Colonic mucosa (tissue), 4 donors: Measurements from ENCODE around the gene ADIRF. TPM values are rescaled to one million over a fixed set of nuclear protein-coding genes. Genes with fewer than 3 reads are reported as not detected.
A peak's percentile ranks its signal among the peaks of the same experiment; 100 is the strongest.
"Not testable (repeated sequence)": the region's sequence is repeated elsewhere in the genome, so short reads cannot be mapped to it uniquely, and the experiment has no call there.

Experiments used
- DNase-seq: peaks from one replicate; pipeline ENCODE4 v3.0.0-alpha.2; 2020
- H3K27ac ChIP-seq: fragments of 200-600 bp; one replicate; pipeline ENCODE4 v1.8.0; 2021
- H3K27me3 ChIP-seq: fragments of 200-600 bp; one replicate; pipeline ENCODE4 v1.8.0; 2021
- H3K36me3 ChIP-seq: fragments of 200-600 bp; one replicate; pipeline ENCODE4 v1.8.0; 2021
- H3K4me1 ChIP-seq: fragments of 200-600 bp; one replicate; pipeline ENCODE4 v1.8.0; 2021; ENCODE audit warnings: mild to moderate bottlenecking
- H3K4me3 ChIP-seq: fragments of 200-600 bp; one replicate; pipeline ENCODE4 v1.8.0; 2021
- H3K9ac ChIP-seq, 2 donors: one replicate each; pipeline ENCODE4 v1.7.0; 2013; ENCODE audit warnings: control low read depth in 2 of 2, low read depth in 2 of 2, low read length in 2 of 2
- H3K9me3 ChIP-seq: fragments of 200-600 bp; one replicate; pipeline ENCODE4 v1.8.0; 2021
- CTCF ChIP-seq: fragments of 200-600 bp; IDR thresholded peaks from one replicate; pipeline ENCODE4 v1.8.0; 2022; ENCODE audit warnings: antibody characterized with exemption, mild to moderate bottlenecking
- intact Hi-C: fragments of 100-400 bp; cut with DNase I; formaldehyde crosslinking; loops from one replicate; pipeline ENCODE4 v1.14.1; 2022
- total RNA-seq, 2 donors: library from RNA; stranded (reverse); fragmentation: NEBNext Ultra II Directional in 1 of 2; extraction: Animal tissue kit (Norgen Biotek cat#: 25700) in 1 of 2; gene quantifications; one replicate each; pipeline ENCODE4 v1.2.1, GENCODE V29; 2021
- donor health status: healthy.
- donor health status: DM: no; HTN: no; CAD: no.
- donor health status: DM: no; HTN: no; CAD: no.

ADIRF gene
- total RNA-seq, 2 donors from 2014 or later: 41.5 to 91.2 TPM

DNA sequence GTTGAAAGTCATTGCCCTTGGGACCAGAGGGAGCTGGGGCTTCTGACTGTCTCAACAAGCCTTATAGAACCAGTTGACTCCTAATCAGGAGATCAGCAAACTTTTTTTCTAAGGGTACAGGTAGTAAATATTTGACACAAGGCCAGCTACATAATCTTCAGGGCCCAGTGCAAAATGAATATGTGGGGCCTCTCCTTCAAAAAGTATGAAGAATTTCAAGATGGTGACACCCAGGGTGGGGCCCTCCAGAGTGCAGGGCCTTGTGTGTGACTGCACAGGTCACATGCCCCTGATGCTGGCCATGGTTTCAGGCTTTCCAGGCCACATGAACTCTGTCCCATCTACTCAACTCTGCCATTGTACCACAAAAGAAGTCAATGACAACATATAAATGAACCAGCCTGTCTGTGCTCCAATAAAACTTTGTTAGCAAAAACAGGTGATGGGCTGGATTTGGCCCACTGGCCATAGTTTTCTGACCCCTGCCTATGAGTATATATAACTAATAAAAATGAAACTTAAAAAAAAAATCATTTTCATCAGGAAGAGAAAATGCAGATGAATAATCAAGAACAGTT, 17.0 kb upstream of the ADIRF start:
- DNase-seq: no peak

GRCh38 chr10:86952106-86952505, 16.2 kb upstream of the ADIRF start:
- no peak overlapping the region for H3K9ac ChIP-seq
- no peaks in the 10 kb centered on the region for H3K27me3 ChIP-seq
- intact Hi-C loops: no loop called here
- no peaks in the 10 kb centered on the region for H3K36me3 ChIP-seq
- no peaks in the 10 kb centered on the region for H3K9me3 ChIP-seq
- H3K27ac ChIP-seq: no peak overlapping the region
- H3K4me3 ChIP-seq: no peak overlapping the region
- no peak for TF ChIP-seq CTCF
- H3K4me1 ChIP-seq: no peaks in the 10 kb centered on the region
- no peak for DNase-seq

More for the DNA sequence above, 17.0 kb upstream of the ADIRF start:
- no peak overlapping the region for H3K4me3 ChIP-seq
- no peak overlapping the region for H3K9ac ChIP-seq
- H3K27ac ChIP-seq: no peak overlapping the region
- intact Hi-C loops: no loop called here
- no peaks in the 10 kb centered on the region for H3K27me3 ChIP-seq
- H3K4me1 ChIP-seq: no peaks in the 10 kb centered on the region
- no peaks in the 10 kb centered on the region for H3K9me3 ChIP-seq
- no peak for TF ChIP-seq CTCF
- H3K36me3 ChIP-seq: no peaks in the 10 kb centered on the region

DNA sequence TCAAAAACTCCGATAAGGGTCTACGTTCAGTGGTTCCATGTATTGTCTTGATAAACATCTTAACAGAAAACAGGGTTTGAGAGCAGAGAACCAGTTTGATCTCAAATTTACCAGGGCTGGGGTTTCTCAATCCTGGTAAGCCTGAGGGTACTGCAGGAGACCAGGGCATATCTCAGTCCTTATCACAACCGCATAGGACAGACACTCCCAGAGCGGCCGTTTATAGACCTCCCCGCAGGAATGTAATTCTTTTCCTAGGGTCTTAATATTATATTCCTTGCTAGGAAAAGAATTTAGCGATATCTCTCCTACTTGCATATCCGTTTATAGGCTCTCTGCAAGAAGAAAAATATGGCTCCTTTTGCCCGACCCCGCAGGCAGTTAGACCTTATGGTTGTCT, 15.6 kb upstream of the ADIRF start:
- intact Hi-C loops, H3K36me3 ChIP-seq, H3K27ac ChIP-seq, H3K9me3 ChIP-seq, H3K4me3 ChIP-seq, H3K9ac ChIP-seq, H3K4me1 ChIP-seq, H3K27me3 ChIP-seq, DNase-seq: not testable (repeated sequence)

DNA sequence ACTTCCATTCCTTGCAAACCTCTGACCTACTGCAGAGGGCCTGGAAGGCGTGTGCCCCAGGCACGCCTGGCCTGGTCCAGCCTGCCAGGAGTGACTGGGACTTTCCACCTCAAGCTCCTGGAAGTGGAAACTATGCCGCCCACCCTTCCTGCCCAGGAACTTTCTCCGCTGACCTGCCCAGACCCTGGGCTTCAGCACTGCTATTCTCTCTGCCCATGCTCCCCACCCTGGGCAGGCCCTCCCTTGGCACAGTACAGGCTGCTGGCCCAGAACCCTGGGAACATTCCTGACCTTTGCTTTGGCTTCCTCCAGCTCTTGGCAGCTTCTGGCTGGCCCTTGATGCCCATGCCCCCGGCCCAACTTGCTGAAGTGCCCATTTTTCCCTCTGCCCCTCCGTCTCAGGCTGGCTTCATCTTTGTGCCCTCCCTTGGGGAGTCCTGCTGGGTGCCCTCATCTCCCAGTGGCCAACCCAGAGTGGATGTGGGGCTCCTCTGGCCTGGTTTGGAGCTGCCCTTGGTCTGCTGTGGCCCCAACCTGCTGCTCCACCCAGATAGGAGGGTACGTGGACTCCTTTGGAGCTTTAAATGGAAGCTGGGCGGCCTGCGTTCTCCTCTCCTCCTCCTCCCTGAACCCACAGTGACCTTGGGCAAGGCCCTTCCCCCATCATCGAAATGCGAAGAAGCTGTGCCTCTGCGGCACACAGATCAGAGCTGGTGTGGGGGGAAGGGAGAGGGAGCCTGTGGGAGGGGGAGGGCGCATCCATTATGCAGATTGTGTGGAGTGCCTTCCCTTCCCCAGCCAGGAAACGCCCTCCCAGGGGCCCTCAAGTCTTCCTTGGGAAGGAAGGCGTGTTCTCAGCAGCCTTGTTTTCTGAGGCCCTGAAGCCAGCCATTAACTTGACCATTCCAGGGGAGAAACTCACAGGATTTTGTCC, 14.3 kb upstream of the ADIRF start:
- no peak for DNase-seq
- H3K9me3 ChIP-seq: no peaks in the 10 kb centered on the region
- no peak for TF ChIP-seq CTCF
- no peak overlapping the region for H3K9ac ChIP-seq
- H3K27ac ChIP-seq: no peak overlapping the region
- H3K36me3 ChIP-seq: no peaks in the 10 kb centered on the region
- intact Hi-C loops: no loop called here
- no peaks in the 10 kb centered on the region for H3K4me1 ChIP-seq
- H3K4me3 ChIP-seq: no peak overlapping the region
- no peaks in the 10 kb centered on the region for H3K27me3 ChIP-seq

DNA sequence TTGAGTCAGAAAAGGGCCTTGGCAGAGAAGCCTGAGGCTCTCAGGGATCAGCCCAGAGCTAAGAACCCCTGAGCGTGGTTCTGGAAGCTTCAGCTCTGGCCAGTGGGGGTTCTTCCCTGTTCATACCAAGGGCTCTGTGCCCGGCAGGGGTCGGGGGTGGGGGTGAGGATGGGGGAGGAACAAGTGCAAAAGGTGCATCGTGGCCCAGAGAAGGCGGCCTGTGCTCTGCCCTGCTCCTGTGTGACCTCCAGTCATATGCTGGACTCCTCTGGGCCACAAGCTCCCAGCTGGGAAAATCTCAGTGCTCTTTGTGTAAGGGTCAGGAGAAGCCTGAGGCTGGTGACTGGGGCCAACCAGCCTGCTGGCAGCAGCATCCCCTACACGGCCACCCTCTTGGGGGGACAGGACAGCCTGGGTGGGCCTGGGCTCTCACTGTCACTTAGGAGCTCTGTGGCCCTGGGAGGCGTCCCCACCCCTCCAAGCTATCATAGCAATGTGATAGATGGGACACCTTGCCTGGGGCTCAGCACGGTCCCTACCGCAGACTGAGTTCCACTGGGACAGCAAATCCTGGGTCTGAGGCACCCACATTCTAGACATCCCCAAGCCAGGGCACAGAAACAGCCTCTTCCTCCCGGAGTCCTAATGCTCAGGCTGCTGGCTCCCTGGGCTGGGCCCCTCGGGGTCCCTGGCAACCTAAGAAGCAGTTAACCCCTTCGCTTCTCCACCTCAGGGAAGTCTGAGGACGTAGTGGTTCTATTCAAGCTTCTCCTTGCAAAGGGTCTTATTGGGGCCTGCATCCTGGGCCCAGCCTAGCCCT, 13.4 kb upstream of the ADIRF start:
- no peak for TF ChIP-seq CTCF
- DNase-seq: no peak
- Histone ChIP-seq H3K36me3 (no peaks in the 10 kb centered on the region), H3K4me1 (no peaks in the 10 kb centered on the region), H3K27ac (peak overlapping the region; percentile 44), H3K9me3 (no peaks in the 10 kb centered on the region), H3K27me3 (no peaks in the 10 kb centered on the region), H3K9ac (peak overlapping the region; percentile 18 to 40), H3K4me3 (no peak overlapping the region)
- intact Hi-C loops: loop anchor here (5.0 kb wide), 1 partner anchor 263 kb away; no protein-coding TSS in a partner anchor
